HCT116 (cell line): ENCODE results near the gene TPGS1.

Experiments
- CBX3 ChIP-seq: IDR thresholded peaks from 2 replicates; pipeline ENCODE4 v1.6.1; 2012; ENCODE audit warnings: low read depth
- CEBPB ChIP-seq: IDR thresholded peaks from 2 replicates; pipeline ENCODE4 v1.6.1; 2012; ENCODE audit warnings: low read depth
- CTCF ChIP-seq, 3 experiments: fragments of 200-600 bp in 1 of 3; sonication (generic) in 1 of 3; IDR thresholded peaks in 2 of 3; conservative IDR thresholded peaks in 1 of 3; 2 replicates each; pipeline ENCODE4 v1.5.1; 2012 to 2017; ENCODE audit warnings: low read depth in 2 of 3, low read length in 2 of 3, antibody characterized with exemption in 1 of 3, borderline replicate concordance in 1 of 3, control low read depth in 1 of 3, mild to moderate bottlenecking in 1 of 3, mixed read lengths in 1 of 3, mixed run types in 1 of 3, moderate library complexity in 1 of 3; ENCODE audit not compliant: insufficient read depth in 1 of 3
- MAX ChIP-seq: IDR thresholded peaks from 2 replicates; pipeline ENCODE4 v1.6.1; 2012
- POLR2A ChIP-seq: IDR thresholded peaks from 2 replicates; pipeline ENCODE4 v1.7.0; 2011; ENCODE audit warnings: borderline replicate concordance; ENCODE audit not compliant: insufficient read depth, insufficient read length; ENCODE audit errors: extremely low read depth
- POLR2AphosphoS5 ChIP-seq: IDR thresholded peaks from 2 replicates; pipeline ENCODE4 v1.6.1; 2011; ENCODE audit warnings: mild to moderate bottlenecking, low read depth, low read length, moderate library complexity
- REST ChIP-seq: IDR thresholded peaks from 2 replicates; pipeline ENCODE4 v1.6.1; 2012; ENCODE audit warnings: low read depth
- ZBTB33 ChIP-seq: IDR thresholded peaks from 2 replicates; pipeline ENCODE4 v1.6.1; 2011; ENCODE audit warnings: mild to moderate bottlenecking, low read length, moderate library complexity; ENCODE audit not compliant: insufficient replicate concordance; ENCODE audit errors: extremely low read depth
- ZNF274 ChIP-seq: fragments of 200-500 bp; sonication (Bioruptor generic); IDR thresholded peaks from 2 replicates; pipeline ENCODE4 v1.6.1; 2014; ENCODE audit warnings: mild to moderate bottlenecking, low read depth, low read length, inconsistent platforms

- no peak for TF ChIP-seq CTCF (IDR thresholded peaks at IDR 0.05 in 2 of 3, conservative IDR thresholded peaks at IDR 0.05 in 1 of 3; ENCODE audit: borderline replicate concordance in 1 of 3, insufficient read depth in 1 of 3, low read depth in 2 of 3, low read length in 2 of 3)
- TF ChIP-seq CEBPB: no peak
- TF ChIP-seq ZBTB33: no peak
- TF ChIP-seq POLR2AphosphoS5: no peak
- no peak for TF ChIP-seq ZNF274
- no peak for TF ChIP-seq CBX3
- TF ChIP-seq POLR2A: no peak
- TF ChIP-seq REST: no peak
- TF ChIP-seq MAX: no peak
Measured at GRCh38 chr19:468587-469256, 38.6 kb upstream of the TPGS1 start.
